GM21447 (cell line): ENCODE data around the gene CALHM3.

Source experiments
- ATAC-seq: cut with Tn5 transposase; IDR thresholded peaks from one replicate; pipeline ENCODE4 v1.9.1; 2021; ENCODE audit not compliant: unreplicated experiment

Gene CALHM3

GRCh38 chr10:103475437-103475836 lies 3.6 kb downstream of the CALHM3 start:
- ATAC-seq = no peak

GRCh38 chr10:103474077-103474476 lies 5.0 kb downstream of the CALHM3 start:
- no peak for ATAC-seq

GRCh38 chr10:103473261-103473671 lies 5.8 kb downstream of the CALHM3 start:
- no peak for ATAC-seq

- ATAC-seq = peak; percentile 22
These were observed 7.0 kb downstream of the CALHM3 start for GRCh38 chr10:103472005-103472404.

- ATAC-seq = peak; percentile 75
These were observed 8.0 kb downstream of the CALHM3 start for GRCh38 chr10:103470761-103471653.

- ATAC-seq = no peak
These were observed 9.8 kb downstream of the CALHM3 start for GRCh38 chr10:103469201-103469600.

- ATAC-seq = peak; percentile 25
These were observed 11.6 kb downstream of the CALHM3 start for GRCh38 chr10:103467406-103467805.

GRCh38 chr10:103466734-103467133 lies 12.3 kb downstream of the CALHM3 start:
- ATAC-seq = no peak

GRCh38 chr10:103465411-103466179 lies 13.4 kb downstream of the CALHM3 start:
- ATAC-seq = no peak

GRCh38 chr10:103463499-103463898 lies 15.5 kb downstream of the CALHM3 start:
- ATAC-seq = no peak

- no peak for ATAC-seq
These were observed 19.4 kb downstream of the CALHM3 start for GRCh38 chr10:103459615-103460014.

GRCh38 chr10:103458720-103459119 lies 20.3 kb downstream of the CALHM3 start, which contains the start of gene CALHM1:
CALHM1 (minus strand) TSS chr10:103458900; CDS start chr10:103458751, 149 bp downstream.
- peak; percentile 74 for ATAC-seq

- no peak for ATAC-seq
These were observed 21.0 kb downstream of the CALHM3 start for GRCh38 chr10:103457896-103458583.

GRCh38 chr10:103457176-103457712 lies 21.8 kb downstream of the CALHM3 start:
- no peak for ATAC-seq

- ATAC-seq = no peak
These were observed 22.9 kb downstream of the CALHM3 start for GRCh38 chr10:103456074-103456660.

- no peak for ATAC-seq
These were observed 23.8 kb downstream of the CALHM3 start for GRCh38 chr10:103455235-103455634.

GRCh38 chr10:103454026-103454425 lies 25.0 kb downstream of the CALHM3 start:
- no peak for ATAC-seq

- ATAC-seq = no peak
These were observed 26.4 kb downstream of the CALHM3 start for GRCh38 chr10:103452506-103453230.

- peak; percentile 83 for ATAC-seq
These were observed 27.1 kb downstream of the CALHM3 start, which contains the start of gene CALHM2 for GRCh38 chr10:103451831-103452505. CALHM2 (minus strand) TSS chr10:103452370; CDS start chr10:103449941, 2,429 bp downstream.
